DMS153 treated with DMSO at 0.1 percent for 48 hours (cell line): ENCODE measurements around the gene COMP.
"Not testable (repeated sequence)": the region's sequence is repeated elsewhere in the genome, so short reads cannot be mapped to it uniquely, and the experiment has no call there.

Source experiments
- DNase-seq: peaks from one replicate; lab custom pipeline; 2025; ENCODE audit not compliant: unreplicated experiment; lab: John Stamatoyannopoulos, UW

Gene COMP

DNA sequence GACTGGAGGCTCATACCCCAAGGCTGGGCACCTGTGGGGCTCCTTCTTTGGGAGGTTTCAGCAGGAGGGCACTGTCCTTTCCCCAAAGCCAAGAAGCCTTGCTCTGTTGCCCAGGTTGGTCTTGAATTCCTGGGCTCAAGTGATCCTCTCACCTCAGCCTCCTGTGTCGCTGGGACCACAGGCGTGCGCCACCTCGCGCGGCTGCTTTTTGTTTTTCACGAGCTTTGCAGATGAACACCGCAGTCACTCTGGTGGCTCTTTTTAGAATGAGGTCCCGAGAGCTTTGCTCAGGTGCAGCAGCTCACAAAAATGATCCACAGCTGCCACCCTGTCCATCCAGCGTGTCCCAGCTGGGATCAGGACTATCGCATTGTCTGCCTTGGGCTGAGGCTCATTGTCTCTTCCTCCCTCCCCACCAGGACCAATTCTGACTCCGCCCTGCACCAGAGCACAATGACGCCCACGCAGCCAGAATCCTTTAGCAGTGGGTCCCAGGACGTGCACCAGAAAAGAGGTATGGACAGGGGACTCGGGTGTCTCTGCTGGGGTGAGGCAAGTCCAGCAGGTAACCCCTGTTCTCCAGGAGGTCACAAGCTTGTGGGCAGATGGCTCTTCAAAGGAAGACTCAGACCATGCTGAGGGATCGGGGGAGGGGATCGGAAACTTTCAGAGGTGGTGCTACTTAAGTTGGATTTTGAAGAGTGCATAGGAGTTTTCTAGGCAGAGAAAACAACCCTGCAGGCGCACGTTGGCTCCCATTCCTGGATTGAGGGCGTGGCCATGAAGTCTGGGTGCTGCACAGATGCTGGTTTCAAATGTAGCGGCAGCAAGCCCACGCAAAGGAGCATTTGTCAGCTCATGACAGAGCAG, 41.5 kb downstream of the COMP start:
- no peak for DNase-seq

- DNase-seq = no peak
Measured at GRCh38 chr19:18746401-18747325, 44.4 kb downstream of the COMP start.

DNA sequence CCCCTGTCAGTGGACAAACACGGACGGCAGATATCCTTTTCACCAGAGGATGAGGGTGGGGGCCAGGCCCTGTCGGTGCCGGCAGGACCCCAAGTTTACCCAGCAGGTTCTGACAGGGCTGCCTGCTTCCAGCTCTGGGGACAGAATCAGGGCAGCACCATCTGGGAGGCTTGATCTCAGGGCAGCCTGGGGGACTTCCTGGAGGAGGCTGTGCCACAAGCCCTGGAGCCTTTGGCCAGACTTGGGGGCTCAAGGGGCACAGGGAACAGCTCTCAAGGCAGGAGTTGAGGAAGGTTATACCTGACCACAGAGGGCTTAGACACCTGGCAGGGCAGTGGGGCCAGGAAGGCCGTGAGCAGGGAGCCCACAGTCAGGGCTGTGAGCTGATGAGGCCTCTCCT, 45.2 kb downstream of the COMP start:
- DNase-seq = no peak

- no peak for DNase-seq
Measured at GRCh38 chr19:18745012-18745735, 45.9 kb downstream of the COMP start.

- no peak for DNase-seq
Measured at GRCh38 chr19:18743784-18744418, 47.2 kb downstream of the COMP start.

DNA sequence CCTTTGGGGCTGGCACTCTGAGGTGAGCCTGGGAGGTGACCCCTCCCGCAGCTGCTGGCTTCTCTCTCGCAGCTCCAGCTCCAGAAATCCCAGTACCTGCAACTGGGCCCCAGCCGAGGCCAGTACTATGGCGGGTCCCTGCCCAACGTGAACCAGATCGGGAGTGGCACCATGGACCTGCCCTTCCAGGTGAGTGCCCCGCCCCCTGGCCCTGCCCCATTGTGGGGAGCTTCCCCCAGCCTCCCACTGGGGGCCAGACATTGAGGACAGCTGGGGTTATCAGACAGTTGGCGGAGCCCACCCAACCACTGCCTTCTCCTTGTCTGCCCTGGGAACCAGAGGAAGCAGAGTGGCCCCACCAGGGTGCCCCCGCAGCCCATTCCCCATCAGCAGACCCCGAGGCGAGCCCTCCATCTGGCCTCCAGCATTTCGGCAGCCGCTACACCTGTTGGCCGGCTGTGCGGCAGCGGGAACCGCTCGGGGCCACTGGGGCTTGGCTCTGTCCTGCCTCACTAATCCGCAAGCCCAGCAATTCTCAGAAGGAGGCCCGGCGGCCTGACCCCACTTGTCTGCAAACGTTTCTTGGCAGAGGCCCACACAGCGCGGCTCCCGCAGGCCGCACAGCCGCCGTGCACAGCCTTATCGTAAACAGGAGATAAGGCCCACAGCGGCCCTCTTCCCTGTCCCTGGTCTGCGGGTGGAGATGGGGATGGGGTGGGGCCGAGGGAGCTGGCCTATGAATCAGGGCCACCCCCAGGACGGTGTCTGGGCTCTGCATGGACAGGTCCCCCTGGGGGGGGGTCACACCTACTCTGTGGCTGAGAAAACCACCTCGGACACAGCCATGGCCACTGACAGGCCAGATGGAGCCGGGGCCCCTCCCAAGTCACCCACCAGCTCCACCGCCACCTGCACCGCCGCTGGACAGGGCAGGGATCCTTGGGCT, 48.0 kb downstream of the COMP start:
- DNase-seq = no peak

- no peak for DNase-seq
Measured at GRCh38 chr19:18742324-18742723, 48.8 kb downstream of the COMP start.

DNA sequence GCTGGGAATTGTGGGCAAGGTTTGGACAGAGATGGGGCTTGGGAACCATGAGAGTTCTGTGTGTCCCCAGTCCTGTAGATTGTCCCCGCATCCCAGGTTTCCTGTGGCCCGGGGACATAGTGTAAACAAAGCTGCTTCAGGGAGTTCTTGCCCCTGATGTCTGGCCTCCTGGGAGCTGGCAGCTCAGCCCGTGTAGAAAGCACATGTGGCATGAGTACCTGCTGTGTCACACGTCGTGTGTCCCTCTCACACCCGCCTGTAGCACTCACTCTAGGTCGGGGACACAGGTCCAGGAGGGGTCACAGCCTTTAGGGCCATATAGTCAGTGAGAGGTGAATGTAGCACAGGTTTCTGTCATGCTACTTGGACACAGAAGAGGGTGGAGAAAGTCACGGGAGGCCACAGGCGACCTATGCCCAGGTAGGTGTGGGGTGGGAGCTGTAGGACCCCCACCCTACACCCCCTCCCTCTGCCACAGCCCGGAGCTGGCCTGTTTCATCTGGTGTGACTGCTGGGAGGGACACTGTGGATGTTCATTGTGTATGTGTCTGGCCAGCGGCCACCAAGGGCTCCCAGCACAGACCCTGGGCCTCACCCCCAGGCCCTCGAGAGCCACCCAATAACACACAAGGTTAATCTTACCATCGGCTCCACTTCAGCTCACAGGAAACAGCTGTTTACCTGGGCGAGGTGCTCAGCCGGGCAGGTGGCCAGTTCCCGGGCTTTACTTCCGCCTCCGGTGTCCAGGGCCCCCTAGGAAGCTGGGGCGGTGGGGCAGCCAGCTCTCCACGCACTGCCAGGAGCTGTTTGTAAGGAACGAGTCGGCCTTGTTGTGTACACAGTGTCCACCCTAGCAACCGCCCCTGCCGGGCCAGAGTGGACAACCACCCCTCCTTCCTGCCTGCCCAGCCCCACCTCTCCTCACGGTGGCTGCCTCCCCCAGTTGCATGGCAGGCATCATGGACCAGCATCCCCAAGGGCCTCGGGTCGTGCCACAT, 49.7 kb downstream of the COMP start:
- peak; percentile 86 for DNase-seq

DNA sequence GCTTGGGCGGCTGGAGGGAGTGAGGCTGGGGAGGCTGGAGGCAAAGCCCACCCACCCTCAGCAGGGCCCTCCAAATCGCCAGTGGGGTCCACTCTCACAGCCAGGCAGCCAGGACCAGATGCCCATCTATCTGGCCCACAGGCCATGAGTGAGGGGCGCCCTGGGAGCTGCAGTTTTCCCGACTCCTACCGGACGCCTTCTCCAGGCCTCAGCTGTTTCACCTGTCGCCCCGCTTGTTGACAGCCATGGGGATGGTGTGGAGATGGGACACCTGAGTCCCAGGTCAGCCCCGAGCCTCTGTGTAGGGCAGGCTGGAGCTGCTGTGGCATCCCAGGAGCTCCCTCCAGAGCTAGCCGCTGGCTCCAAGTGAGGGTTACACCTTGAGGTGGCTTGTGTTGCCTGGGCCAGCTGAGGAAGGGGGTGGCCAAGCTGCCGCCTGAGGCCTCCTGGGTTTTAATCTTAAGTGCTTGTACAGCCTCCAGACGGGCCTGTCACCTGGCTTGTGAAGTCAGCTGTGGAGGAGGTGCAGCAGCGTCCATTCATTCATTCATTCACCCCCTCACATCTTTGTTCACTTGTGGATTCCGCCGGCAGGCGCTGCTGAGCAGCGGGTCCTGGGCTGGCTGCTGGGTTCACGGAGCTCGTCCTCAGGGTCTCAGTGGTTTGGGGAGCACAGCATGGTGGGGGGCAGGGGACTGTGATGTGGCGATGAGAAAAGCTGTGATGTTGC, 52.0 kb downstream of the COMP start:
- no peak for DNase-seq

- no peak for DNase-seq
Measured at GRCh38 chr19:18737954-18738351, 53.2 kb downstream of the COMP start.

GRCh38 chr19:18737337-18737953, 53.7 kb downstream of the COMP start:
- no peak for DNase-seq

- DNase-seq = no peak
Measured at GRCh38 chr19:18736415-18737336, 54.4 kb downstream of the COMP start.

DNA sequence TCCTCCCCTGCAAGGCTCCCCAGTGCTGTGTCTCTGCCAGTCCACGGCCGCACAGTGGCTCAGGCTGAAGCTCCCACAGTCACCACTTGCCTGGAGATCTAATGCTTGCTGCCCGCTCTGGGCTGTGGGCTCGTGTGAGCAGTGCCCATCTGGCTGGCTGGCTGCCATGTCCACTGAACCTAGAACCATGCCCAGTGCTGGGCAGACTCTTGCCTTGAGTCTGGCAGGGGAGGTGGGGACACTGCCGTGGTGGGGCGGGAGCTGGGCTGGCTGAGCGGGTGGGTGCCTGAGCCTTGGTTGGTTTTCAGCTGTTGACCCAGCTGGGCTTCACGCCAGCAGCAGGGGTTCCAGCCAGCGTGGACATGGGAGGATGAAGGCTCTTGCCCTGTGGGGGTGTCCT, 55.4 kb downstream of the COMP start:
- DNase-seq = no peak

- peak; percentile 18 for DNase-seq
Measured at GRCh38 chr19:18735324-18735723, 55.8 kb downstream of the COMP start.

DNA sequence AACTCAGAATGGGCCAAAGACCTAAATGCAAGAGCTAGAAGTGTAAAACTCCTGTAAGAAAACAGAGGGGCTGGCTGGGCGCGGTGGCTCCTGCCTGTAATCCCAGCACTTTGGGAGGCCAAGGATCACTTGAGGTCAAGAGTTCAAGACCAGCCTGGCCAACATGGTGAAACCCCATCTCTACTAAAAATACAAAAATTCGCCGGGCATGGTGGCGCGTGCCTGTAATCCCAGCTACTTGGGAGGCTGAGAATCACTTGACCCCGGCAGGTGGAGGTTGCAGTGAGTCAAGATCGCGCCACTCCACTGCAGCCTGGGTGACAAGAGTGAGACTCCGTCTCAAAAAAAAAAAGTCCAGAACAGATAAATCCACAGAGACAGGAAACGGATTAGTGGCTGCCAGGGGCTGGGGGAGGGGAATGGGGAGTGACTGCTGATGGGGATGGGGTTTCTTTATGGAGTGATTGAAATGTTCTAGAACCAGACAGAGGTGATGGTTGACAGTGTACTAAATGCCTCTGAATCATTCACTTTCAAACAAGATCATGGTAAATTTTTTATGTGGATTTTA, 57.3 kb downstream of the COMP start:
- not testable (repeated sequence) for DNase-seq

- DNase-seq = no peak
Measured at GRCh38 chr19:18733196-18733647, 57.9 kb downstream of the COMP start.
